Measurements from ENCODE around the gene AP1AR.

- TF ChIP-seq MAX (IDR thresholded peaks at IDR 0.05) (no peak), RXRA (IDR thresholded peaks at IDR 0.05) (no peak), CTCF (IDR thresholded peaks at IDR 0.05; ENCODE audit: low read depth, low read length, missing input control) (no peak), REST (IDR thresholded peaks at IDR 0.05) (no peak), RAD21 (IDR thresholded peaks at IDR 0.05) (no peak), YY1 (IDR thresholded peaks at IDR 0.05) (no peak), TAF1 (conservative IDR thresholded peaks at IDR 0.05) (no peak), SP1 (IDR thresholded peaks at IDR 0.05) (no peak), JUND (IDR thresholded peaks at IDR 0.05) (no peak), ZBTB33 (IDR thresholded peaks at IDR 0.05) (no peak), GABPA (IDR thresholded peaks at IDR 0.05 in 1 of 2, conservative IDR thresholded peaks at IDR 0.05 in 1 of 2) (no peak), EGR1 (IDR thresholded peaks at IDR 0.05; ENCODE audit: low read depth in 2 of 2) (no peak)
Observed at GRCh38 chr4:112183252-112183651, 48.3 kb upstream of the AP1AR start.
